SK-N-MC (cell line): ENCODE measurements around the gene FGD5.

Experiments used
- DNase-seq: peaks from one replicate; pipeline ENCODE4 v3.0.0-alpha.2; 2011; ENCODE audit warnings: low read depth, low spot score
- H3K27ac ChIP-seq: fragments of 200-600 bp; sonication (generic); 2 replicates; pipeline ENCODE4 v1.5.1; 2016; ENCODE audit warnings: mixed run types
- H3K36me3 ChIP-seq: fragments of 200-600 bp; sonication (generic); 2 replicates; pipeline ENCODE4 v1.6.1; 2017; ENCODE audit warnings: antibody characterized with exemption, low read length, mixed read lengths; ENCODE audit not compliant: insufficient read depth
- H3K4me3 ChIP-seq: fragments of 200-600 bp; sonication (generic); 2 replicates; pipeline ENCODE4 v1.5.1; 2016
- H3K9ac ChIP-seq: fragments of 200-600 bp; sonication (generic); 2 replicates; pipeline ENCODE4 v1.8.0; 2017; ENCODE audit warnings: mixed run types, mixed read lengths; ENCODE audit not compliant: insufficient read length
- H3K9me3 ChIP-seq: fragments of 200-600 bp; sonication (generic); 2 replicates; pipeline ENCODE4 v1.6.1; 2017; ENCODE audit warnings: low read depth, mild to moderate bottlenecking, antibody characterized with exemption, low read length, moderate library complexity, mixed read lengths
- EZH2 ChIP-seq: fragments of 200-600 bp; sonication (generic); IDR thresholded peaks from one replicate; pipeline ENCODE4 v1.6.1; 2017; ENCODE audit warnings: antibody characterized with exemption
- FOXP2 ChIP-seq: optimal IDR thresholded peaks from 2 replicates; pipeline ENCODE3; 2011; ENCODE audit warnings: mild to moderate bottlenecking, moderate library complexity; ENCODE audit not compliant: insufficient read depth; ENCODE audit errors: extremely low read length, control extremely low read depth
- POLR2AphosphoS5 ChIP-seq: IDR thresholded peaks from 2 replicates; pipeline ENCODE4 v1.6.1; 2012; ENCODE audit warnings: mild to moderate bottlenecking, low read depth, low read length, borderline replicate concordance

FGD5 gene

GRCh38 chr3:14969671-14970070, 150.9 kb downstream of the FGD5 start:
- H3K27ac ChIP-seq: no peak overlapping the region
- TF ChIP-seq POLR2AphosphoS5: no peak
- 0 out of 2 replicates have a peak, but pooled peaks cover 3% of the 10 kb centered on the region for H3K9me3 ChIP-seq
- no peak overlapping the region for H3K4me3 ChIP-seq
- H3K9ac ChIP-seq: no peak overlapping the region
- DNase-seq: no peak
- H3K36me3 ChIP-seq: peaks cover 45% of the 10 kb centered on the region

- Histone ChIP-seq H3K36me3 (peaks cover 22% of the 10 kb centered on the region), H3K9me3 (no peaks in the 10 kb centered on the region), H3K27ac (no peak overlapping the region), H3K4me3 (no peak overlapping the region), H3K9ac (no peak overlapping the region)
- TF ChIP-seq POLR2AphosphoS5: no peak
- no peak for TF ChIP-seq EZH2
- TF ChIP-seq FOXP2: no peak
- no peak for DNase-seq
These were observed 157.6 kb downstream of the FGD5 start for GRCh38 chr3:14976317-14976716.

- Histone ChIP-seq H3K36me3 (0 out of 2 replicates have a peak, but pooled peaks cover 6% of the 10 kb centered on the region), H3K9ac (no peak overlapping the region), H3K9me3 (0 out of 2 replicates have a peak, but pooled peaks cover 3% of the 10 kb centered on the region), H3K4me3 (no peak overlapping the region), H3K27ac (no peak overlapping the region)
- TF ChIP-seq EZH2 (no peak), POLR2AphosphoS5 (no peak), FOXP2 (no peak)
- no peak for DNase-seq
These were observed 161.9 kb downstream of the FGD5 start for GRCh38 chr3:14980689-14981088.
